Astrocyte (in vitro differentiated cells and primary cell): Measurements from ENCODE around the gene KIF23. TPM values are rescaled to one million over a fixed set of nuclear protein-coding genes. Genes with fewer than 3 reads are reported as not detected.

ENCODE experiments used
- DNase-seq: peaks from one replicate; pipeline ENCODE4 v3.0.0-alpha.2; 2010; ENCODE audit warnings: low read depth
- FAIRE-seq: peaks from 2 replicates; lab custom pipeline; 2011; peaks lifted over from hg19 to GRCh38; lab: Jason Lieb, UNC
- H2AFZ ChIP-seq: 2 replicates; pipeline ENCODE4 v1.6.0; 2012; ENCODE audit warnings: low read depth, low read length, inconsistent platforms
- H3K27ac ChIP-seq: 2 replicates; pipeline ENCODE4 v1.5.1; 2011; ENCODE audit warnings: low read depth, low read length, inconsistent platforms
- H3K27me3 ChIP-seq: 2 replicates; pipeline ENCODE4 v1.6.0; 2011; ENCODE audit warnings: low read length, inconsistent platforms; ENCODE audit not compliant: insufficient read depth
- H3K36me3 ChIP-seq: 2 replicates; pipeline ENCODE4 v1.5.1; 2011; ENCODE audit warnings: low read length, inconsistent platforms; ENCODE audit not compliant: insufficient read depth
- H3K4me1 ChIP-seq: 2 replicates; pipeline ENCODE4 v1.5.1; 2011; ENCODE audit warnings: low read length, inconsistent platforms; ENCODE audit not compliant: insufficient read depth
- H3K4me2 ChIP-seq: 2 replicates; pipeline ENCODE4 v1.6.0; 2012; ENCODE audit warnings: low read length, inconsistent platforms
- H3K4me3 ChIP-seq: 2 replicates; pipeline ENCODE4 v1.5.1; 2011; ENCODE audit warnings: low read depth, mild to moderate bottlenecking, low read length, inconsistent platforms; ENCODE audit not compliant: insufficient read depth
- H3K79me2 ChIP-seq: 2 replicates; pipeline ENCODE4 v1.6.0; 2012; ENCODE audit warnings: mild to moderate bottlenecking, low read length, inconsistent platforms; ENCODE audit not compliant: insufficient read depth
- H3K9ac ChIP-seq: 2 replicates; pipeline ENCODE4 v1.6.0; 2012; ENCODE audit warnings: mild to moderate bottlenecking, low read length, inconsistent platforms
- H3K9me3 ChIP-seq: 2 replicates; pipeline ENCODE4 v1.5.1; 2012; ENCODE audit warnings: low read depth, mild to moderate bottlenecking, low read length, inconsistent platforms; ENCODE audit not compliant: insufficient read depth
- H4K20me1 ChIP-seq: 2 replicates; pipeline ENCODE4 v1.6.0; 2012; ENCODE audit warnings: low read length, inconsistent platforms; ENCODE audit not compliant: insufficient read depth
- H3K27ac Mint-ChIP-seq: one replicate; pipeline ENCODE4 v1.8.0; 2021; ENCODE audit warnings: mild to moderate bottlenecking, mixed read lengths; ENCODE audit not compliant: unreplicated experiment
- H3K27me3 Mint-ChIP-seq: one replicate; pipeline ENCODE4 v1.8.0; 2021; ENCODE audit warnings: low read depth, mixed read lengths; ENCODE audit not compliant: unreplicated experiment
- H3K36me3 Mint-ChIP-seq: one replicate; pipeline ENCODE4 v1.8.0; 2021; ENCODE audit warnings: low read depth, mixed read lengths; ENCODE audit not compliant: unreplicated experiment
- H3K4me1 Mint-ChIP-seq: one replicate; pipeline ENCODE4 v1.8.0; 2021; ENCODE audit warnings: low read depth, mixed read lengths; ENCODE audit not compliant: unreplicated experiment
- H3K4me3 Mint-ChIP-seq: one replicate; pipeline ENCODE4 v1.8.0; 2021; ENCODE audit warnings: mild to moderate bottlenecking, moderate library complexity, mixed read lengths; ENCODE audit not compliant: unreplicated experiment
- H3K9me3 Mint-ChIP-seq: one replicate; pipeline ENCODE4 v1.8.0; 2021; ENCODE audit warnings: mild to moderate bottlenecking, mixed read lengths; ENCODE audit not compliant: unreplicated experiment
- EZH2 ChIP-seq: IDR thresholded peaks from 2 replicates; pipeline ENCODE4 v1.6.1; 2012; ENCODE audit warnings: mild to moderate bottlenecking, low read length, inconsistent platforms; ENCODE audit not compliant: insufficient read depth
- total RNA-seq: library from RNA; stranded (reverse); gene quantifications from 2 replicates; pipeline ENCODE4 v1.2.1, GENCODE V29; 2021
- TF ChIP-seq, protein P1 (sequence below): IDR thresholded peaks from 2 replicates; pipeline ENCODE4 v1.5.1; 2011; ENCODE audit warnings: low read depth, mild to moderate bottlenecking, inconsistent platforms, low read length, moderate library complexity; ENCODE audit not compliant: insufficient read depth

Gene KIF23
- total RNA-seq, 1 donor from 2014 or later, result 11.8 TPM

DNA sequence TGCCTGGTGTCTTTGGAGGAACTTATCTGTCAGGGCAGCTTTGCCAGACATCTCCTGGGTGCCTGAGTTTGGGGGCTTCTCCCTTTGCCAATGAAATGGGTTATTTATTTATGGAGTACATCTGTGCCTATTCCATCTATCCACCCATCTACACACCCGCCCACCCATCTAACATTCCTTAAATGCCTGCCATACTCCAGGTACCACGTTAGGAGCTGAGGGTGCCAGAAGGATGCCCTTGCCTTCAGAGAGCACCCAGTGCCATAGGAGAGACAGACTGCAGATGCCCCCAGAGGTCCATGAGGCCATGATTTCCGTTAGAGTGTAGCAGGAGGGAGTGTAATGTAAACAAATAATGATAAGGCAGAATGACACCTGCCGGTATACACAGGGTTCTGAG, 21.8 kb upstream of the KIF23 start:
- DNase-seq, result no peak
- H3K27ac Mint-ChIP-seq, result peak overlapping the region; percentile 78

DNA sequence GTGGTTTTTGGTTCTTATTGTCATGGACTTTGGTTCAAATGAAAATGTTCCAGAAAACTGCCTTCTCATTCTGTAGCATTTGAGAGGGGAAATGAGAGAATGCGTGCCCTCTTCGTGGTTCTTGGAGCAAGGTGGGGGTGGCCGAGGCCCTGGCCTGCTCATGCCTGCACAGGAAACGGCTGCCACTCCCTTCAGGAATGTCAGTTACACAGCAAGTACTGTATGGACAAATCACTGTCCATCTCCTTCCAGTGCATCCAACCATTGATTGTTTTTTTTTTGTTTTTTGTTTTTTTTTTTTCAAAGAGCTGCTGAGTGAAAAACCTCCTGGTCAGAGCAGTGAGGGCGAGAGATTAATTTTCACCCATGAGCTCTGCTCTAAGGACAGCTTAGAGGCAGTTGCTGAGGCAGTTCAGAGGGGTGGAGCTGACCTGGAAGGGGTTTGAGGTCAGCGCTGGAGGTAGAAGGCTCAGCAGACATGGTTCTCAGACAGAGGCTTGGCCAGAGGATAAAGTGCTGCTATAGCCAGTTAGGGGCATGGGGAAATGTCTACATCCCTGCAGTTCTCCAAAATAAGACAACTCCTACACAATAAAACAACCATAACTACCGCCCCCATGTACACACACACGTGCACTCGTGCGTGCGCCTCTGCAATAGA, 20.2 kb upstream of the KIF23 start:
- H3K27ac ChIP-seq, result no peak overlapping the region
- Mint-ChIP-seq H3K4me1 (peaks cover 22% of the 10 kb centered on the region), H3K4me3 (no peak overlapping the region), H3K9me3 (peaks cover 2% of the 10 kb centered on the region), H3K36me3 (peaks cover 3% of the 10 kb centered on the region), H3K27ac (peak overlapping the region; percentile 81), H3K27me3 (peaks cover 5% of the 10 kb centered on the region)
- no peaks in the 10 kb centered on the region for H3K27me3 ChIP-seq
- peaks cover 25% of the 10 kb centered on the region for H3K4me1 ChIP-seq
- H3K4me2 ChIP-seq, result peak overlapping the region; percentile 46
- no peak for FAIRE-seq
- H3K36me3 ChIP-seq, result no peaks in the 10 kb centered on the region
- H4K20me1 ChIP-seq, result peaks cover 44% of the 10 kb centered on the region
- H3K9ac ChIP-seq, result no peak overlapping the region
- TF ChIP-seq, protein P1, sequence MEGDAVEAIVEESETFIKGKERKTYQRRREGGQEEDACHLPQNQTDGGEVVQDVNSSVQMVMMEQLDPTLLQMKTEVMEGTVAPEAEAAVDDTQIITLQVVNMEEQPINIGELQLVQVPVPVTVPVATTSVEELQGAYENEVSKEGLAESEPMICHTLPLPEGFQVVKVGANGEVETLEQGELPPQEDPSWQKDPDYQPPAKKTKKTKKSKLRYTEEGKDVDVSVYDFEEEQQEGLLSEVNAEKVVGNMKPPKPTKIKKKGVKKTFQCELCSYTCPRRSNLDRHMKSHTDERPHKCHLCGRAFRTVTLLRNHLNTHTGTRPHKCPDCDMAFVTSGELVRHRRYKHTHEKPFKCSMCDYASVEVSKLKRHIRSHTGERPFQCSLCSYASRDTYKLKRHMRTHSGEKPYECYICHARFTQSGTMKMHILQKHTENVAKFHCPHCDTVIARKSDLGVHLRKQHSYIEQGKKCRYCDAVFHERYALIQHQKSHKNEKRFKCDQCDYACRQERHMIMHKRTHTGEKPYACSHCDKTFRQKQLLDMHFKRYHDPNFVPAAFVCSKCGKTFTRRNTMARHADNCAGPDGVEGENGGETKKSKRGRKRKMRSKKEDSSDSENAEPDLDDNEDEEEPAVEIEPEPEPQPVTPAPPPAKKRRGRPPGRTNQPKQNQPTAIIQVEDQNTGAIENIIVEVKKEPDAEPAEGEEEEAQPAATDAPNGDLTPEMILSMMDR, result no peak
- TF ChIP-seq EZH2, result no peak
- H2AFZ ChIP-seq, result no peak overlapping the region
- H3K9me3 ChIP-seq, result no peaks in the 10 kb centered on the region
- no peak overlapping the region for H3K4me3 ChIP-seq
- DNase-seq, result no peak
- H3K79me2 ChIP-seq, result no peaks in the 10 kb centered on the region

More for the DNA sequence above, 21.8 kb upstream of the KIF23 start:
- no peak overlapping the region for H3K4me2 ChIP-seq
- no peak for FAIRE-seq
- peaks cover 32% of the 10 kb centered on the region for H4K20me1 ChIP-seq
- H3K36me3 Mint-ChIP-seq, result peaks cover 3% of the 10 kb centered on the region
- H3K4me3 Mint-ChIP-seq, result peak overlapping the region; percentile 14
- peaks cover 22% of the 10 kb centered on the region for H3K4me1 Mint-ChIP-seq
- no peaks in the 10 kb centered on the region for H3K27me3 ChIP-seq
- no peak for TF ChIP-seq EZH2
- TF ChIP-seq, protein P1, result no peak
- H2AFZ ChIP-seq, result no peak overlapping the region
- peaks cover 19% of the 10 kb centered on the region for H3K4me1 ChIP-seq
- peaks cover 12% of the 10 kb centered on the region for H3K27me3 Mint-ChIP-seq
- H3K4me3 ChIP-seq, result no peak overlapping the region
- H3K9me3 ChIP-seq, result no peaks in the 10 kb centered on the region
- no peak overlapping the region for H3K9ac ChIP-seq
- no peak overlapping the region for H3K27ac ChIP-seq
- no peaks in the 10 kb centered on the region for H3K36me3 ChIP-seq
- H3K79me2 ChIP-seq, result no peaks in the 10 kb centered on the region
- no peaks in the 10 kb centered on the region for H3K9me3 Mint-ChIP-seq

DNA sequence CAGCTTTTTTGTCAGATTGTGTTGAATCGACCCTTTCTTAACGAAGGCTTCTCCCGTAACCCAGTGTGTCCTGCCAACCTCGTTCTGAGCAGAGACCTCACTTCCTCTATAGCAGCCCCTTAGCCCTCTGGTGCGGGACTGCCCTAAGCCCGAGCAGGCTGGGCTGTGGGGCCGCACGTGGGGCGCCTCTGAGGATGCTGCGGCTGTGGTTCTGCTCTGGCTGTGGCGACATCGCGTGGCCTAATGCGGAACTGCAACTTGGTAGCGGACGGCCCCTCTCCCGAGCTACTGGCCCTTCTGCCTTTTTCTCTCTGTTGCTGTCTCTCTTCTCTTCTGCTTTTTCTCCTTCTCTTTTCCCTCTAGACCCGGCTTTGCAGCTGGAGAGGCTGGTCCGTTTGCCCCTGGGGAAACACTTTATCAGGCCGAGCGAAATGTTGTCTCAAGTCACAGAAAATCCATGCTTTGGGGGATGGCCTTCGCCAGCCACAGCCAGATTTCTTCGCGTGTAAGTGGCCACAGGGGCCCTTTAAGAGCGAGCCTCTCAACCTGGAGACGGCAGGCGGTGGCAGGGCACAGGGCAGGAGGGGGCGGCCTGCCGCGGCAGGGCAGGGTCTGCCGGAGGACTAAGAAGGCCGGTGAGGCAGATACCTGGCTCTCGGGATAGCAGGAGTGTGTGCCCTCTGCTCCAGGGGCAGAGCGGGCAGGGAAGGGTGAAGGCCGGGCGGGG, 19.4 kb upstream of the KIF23 start:
- Mint-ChIP-seq H3K36me3 (peaks cover 3% of the 10 kb centered on the region), H3K27me3 (peaks cover 4% of the 10 kb centered on the region), H3K27ac (peak overlapping the region; percentile 81), H3K4me3 (no peak overlapping the region), H3K9me3 (peaks cover 2% of the 10 kb centered on the region), H3K4me1 (peaks cover 22% of the 10 kb centered on the region)
- H3K9me3 ChIP-seq, result no peaks in the 10 kb centered on the region
- H4K20me1 ChIP-seq, result peaks cover 52% of the 10 kb centered on the region
- H3K4me2 ChIP-seq, result peak overlapping the region; percentile 46
- H3K9ac ChIP-seq, result no peak overlapping the region
- H3K27ac ChIP-seq, result no peak overlapping the region
- TF ChIP-seq, protein P1, result peak; percentile 78
- TF ChIP-seq EZH2, result no peak
- no peak overlapping the region for H3K4me3 ChIP-seq
- DNase-seq (peak; percentile 32), FAIRE-seq (no peak)
- H2AFZ ChIP-seq, result no peak overlapping the region
- H3K79me2 ChIP-seq, result no peaks in the 10 kb centered on the region
- H3K4me1 ChIP-seq, result peaks cover 25% of the 10 kb centered on the region
- no peaks in the 10 kb centered on the region for H3K36me3 ChIP-seq
- H3K27me3 ChIP-seq, result no peaks in the 10 kb centered on the region
